Astrocyte (in vitro differentiated cells and primary cell): ENCODE data around the gene HIRIP3. TPM values are rescaled to one million over a fixed set of nuclear protein-coding genes. Genes with fewer than 3 reads are reported as not detected.

Experiments used
- DNase-seq: peaks from one replicate; pipeline ENCODE4 v3.0.0-alpha.2; 2010; ENCODE audit warnings: low read depth
- FAIRE-seq: peaks from 2 replicates; lab custom pipeline; 2011; peaks lifted over from hg19 to GRCh38; lab: Jason Lieb, UNC
- H2AFZ ChIP-seq: 2 replicates; pipeline ENCODE4 v1.6.0; 2012; ENCODE audit warnings: low read depth, low read length, inconsistent platforms
- H3K27ac ChIP-seq: 2 replicates; pipeline ENCODE4 v1.5.1; 2011; ENCODE audit warnings: low read depth, low read length, inconsistent platforms
- H3K27me3 ChIP-seq: 2 replicates; pipeline ENCODE4 v1.6.0; 2011; ENCODE audit warnings: low read length, inconsistent platforms; ENCODE audit not compliant: insufficient read depth
- H3K36me3 ChIP-seq: 2 replicates; pipeline ENCODE4 v1.5.1; 2011; ENCODE audit warnings: low read length, inconsistent platforms; ENCODE audit not compliant: insufficient read depth
- H3K4me1 ChIP-seq: 2 replicates; pipeline ENCODE4 v1.5.1; 2011; ENCODE audit warnings: low read length, inconsistent platforms; ENCODE audit not compliant: insufficient read depth
- H3K4me2 ChIP-seq: 2 replicates; pipeline ENCODE4 v1.6.0; 2012; ENCODE audit warnings: low read length, inconsistent platforms
- H3K4me3 ChIP-seq: 2 replicates; pipeline ENCODE4 v1.5.1; 2011; ENCODE audit warnings: low read depth, mild to moderate bottlenecking, low read length, inconsistent platforms; ENCODE audit not compliant: insufficient read depth
- H3K79me2 ChIP-seq: 2 replicates; pipeline ENCODE4 v1.6.0; 2012; ENCODE audit warnings: mild to moderate bottlenecking, low read length, inconsistent platforms; ENCODE audit not compliant: insufficient read depth
- H3K9ac ChIP-seq: 2 replicates; pipeline ENCODE4 v1.6.0; 2012; ENCODE audit warnings: mild to moderate bottlenecking, low read length, inconsistent platforms
- H3K9me3 ChIP-seq: 2 replicates; pipeline ENCODE4 v1.5.1; 2012; ENCODE audit warnings: low read depth, mild to moderate bottlenecking, low read length, inconsistent platforms; ENCODE audit not compliant: insufficient read depth
- H4K20me1 ChIP-seq: 2 replicates; pipeline ENCODE4 v1.6.0; 2012; ENCODE audit warnings: low read length, inconsistent platforms; ENCODE audit not compliant: insufficient read depth
- H3K27ac Mint-ChIP-seq: one replicate; pipeline ENCODE4 v1.8.0; 2021; ENCODE audit warnings: mild to moderate bottlenecking, mixed read lengths; ENCODE audit not compliant: unreplicated experiment
- H3K27me3 Mint-ChIP-seq: one replicate; pipeline ENCODE4 v1.8.0; 2021; ENCODE audit warnings: low read depth, mixed read lengths; ENCODE audit not compliant: unreplicated experiment
- H3K36me3 Mint-ChIP-seq: one replicate; pipeline ENCODE4 v1.8.0; 2021; ENCODE audit warnings: low read depth, mixed read lengths; ENCODE audit not compliant: unreplicated experiment
- H3K4me1 Mint-ChIP-seq: one replicate; pipeline ENCODE4 v1.8.0; 2021; ENCODE audit warnings: low read depth, mixed read lengths; ENCODE audit not compliant: unreplicated experiment
- H3K4me3 Mint-ChIP-seq: one replicate; pipeline ENCODE4 v1.8.0; 2021; ENCODE audit warnings: mild to moderate bottlenecking, moderate library complexity, mixed read lengths; ENCODE audit not compliant: unreplicated experiment
- H3K9me3 Mint-ChIP-seq: one replicate; pipeline ENCODE4 v1.8.0; 2021; ENCODE audit warnings: mild to moderate bottlenecking, mixed read lengths; ENCODE audit not compliant: unreplicated experiment
- EZH2 ChIP-seq: IDR thresholded peaks from 2 replicates; pipeline ENCODE4 v1.6.1; 2012; ENCODE audit warnings: mild to moderate bottlenecking, low read length, inconsistent platforms; ENCODE audit not compliant: insufficient read depth
- total RNA-seq: library from RNA; stranded (reverse); gene quantifications from 2 replicates; pipeline ENCODE4 v1.2.1, GENCODE V29; 2021
- TF ChIP-seq, protein P1 (sequence below): IDR thresholded peaks from 2 replicates; pipeline ENCODE4 v1.5.1; 2011; ENCODE audit warnings: low read depth, mild to moderate bottlenecking, inconsistent platforms, low read length, moderate library complexity; ENCODE audit not compliant: insufficient read depth

The HIRIP3 gene
- total RNA-seq, 1 donor from 2014 or later, result 4.3 TPM

DNA sequence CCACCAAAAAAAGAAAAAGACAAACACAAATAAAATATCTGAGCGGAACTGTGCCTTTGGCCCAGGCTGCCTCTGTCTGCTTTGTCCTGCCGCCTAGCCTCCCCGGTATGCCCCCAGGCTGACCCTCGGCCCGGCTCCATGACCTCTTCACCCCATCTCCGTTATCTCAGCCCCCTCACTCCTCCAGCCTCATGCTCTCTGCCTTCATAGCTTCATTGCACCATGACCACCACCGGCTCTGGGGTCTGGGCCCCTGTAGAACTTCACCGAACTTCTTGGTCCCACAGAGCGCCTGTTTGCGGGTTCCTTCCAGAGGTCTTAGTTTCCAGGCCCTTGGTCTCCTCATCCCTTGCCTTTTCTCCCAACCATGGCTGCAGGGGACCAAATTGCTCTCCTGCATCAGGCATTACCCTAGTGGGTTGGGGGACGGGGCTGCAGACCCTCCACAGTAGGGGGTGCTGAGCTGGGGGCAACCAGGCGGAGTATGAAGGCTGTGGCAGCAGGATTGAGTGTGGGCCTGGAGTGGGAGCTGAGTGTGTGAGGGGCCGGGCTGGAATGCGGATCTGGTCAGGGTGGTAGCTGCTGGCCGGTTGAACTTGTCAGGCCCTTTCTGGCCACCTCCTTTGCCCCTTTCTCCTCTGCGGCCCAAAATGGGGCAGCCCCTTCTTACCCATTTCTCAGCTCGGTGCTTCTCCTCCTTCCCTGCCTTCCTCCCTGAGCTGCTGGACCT is 6.9 kb downstream of the HIRIP3 start:
- H3K4me3 ChIP-seq, result no peak overlapping the region
- H4K20me1 ChIP-seq, result peaks cover 35% of the 10 kb centered on the region
- H3K4me3 Mint-ChIP-seq, result no peak overlapping the region
- no peaks in the 10 kb centered on the region for H3K27me3 Mint-ChIP-seq
- H3K4me2 ChIP-seq, result no peak overlapping the region
- H3K9me3 ChIP-seq, result no peaks in the 10 kb centered on the region
- peaks cover 41% of the 10 kb centered on the region for H3K36me3 ChIP-seq
- no peak overlapping the region for H2AFZ ChIP-seq
- DNase-seq, result no peak
- H3K79me2 ChIP-seq, result no peaks in the 10 kb centered on the region
- no peak overlapping the region for H3K27ac Mint-ChIP-seq
- H3K4me1 Mint-ChIP-seq, result no peaks in the 10 kb centered on the region
- no peaks in the 10 kb centered on the region for H3K27me3 ChIP-seq
- FAIRE-seq, result no peak
- TF ChIP-seq EZH2, result no peak
- TF ChIP-seq, protein P1, sequence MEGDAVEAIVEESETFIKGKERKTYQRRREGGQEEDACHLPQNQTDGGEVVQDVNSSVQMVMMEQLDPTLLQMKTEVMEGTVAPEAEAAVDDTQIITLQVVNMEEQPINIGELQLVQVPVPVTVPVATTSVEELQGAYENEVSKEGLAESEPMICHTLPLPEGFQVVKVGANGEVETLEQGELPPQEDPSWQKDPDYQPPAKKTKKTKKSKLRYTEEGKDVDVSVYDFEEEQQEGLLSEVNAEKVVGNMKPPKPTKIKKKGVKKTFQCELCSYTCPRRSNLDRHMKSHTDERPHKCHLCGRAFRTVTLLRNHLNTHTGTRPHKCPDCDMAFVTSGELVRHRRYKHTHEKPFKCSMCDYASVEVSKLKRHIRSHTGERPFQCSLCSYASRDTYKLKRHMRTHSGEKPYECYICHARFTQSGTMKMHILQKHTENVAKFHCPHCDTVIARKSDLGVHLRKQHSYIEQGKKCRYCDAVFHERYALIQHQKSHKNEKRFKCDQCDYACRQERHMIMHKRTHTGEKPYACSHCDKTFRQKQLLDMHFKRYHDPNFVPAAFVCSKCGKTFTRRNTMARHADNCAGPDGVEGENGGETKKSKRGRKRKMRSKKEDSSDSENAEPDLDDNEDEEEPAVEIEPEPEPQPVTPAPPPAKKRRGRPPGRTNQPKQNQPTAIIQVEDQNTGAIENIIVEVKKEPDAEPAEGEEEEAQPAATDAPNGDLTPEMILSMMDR, result no peak
- no peak overlapping the region for H3K27ac ChIP-seq
- no peak overlapping the region for H3K9ac ChIP-seq
- H3K4me1 ChIP-seq, result no peaks in the 10 kb centered on the region
- peaks cover 18% of the 10 kb centered on the region for H3K36me3 Mint-ChIP-seq
- H3K9me3 Mint-ChIP-seq, result no peaks in the 10 kb centered on the region

DNA sequence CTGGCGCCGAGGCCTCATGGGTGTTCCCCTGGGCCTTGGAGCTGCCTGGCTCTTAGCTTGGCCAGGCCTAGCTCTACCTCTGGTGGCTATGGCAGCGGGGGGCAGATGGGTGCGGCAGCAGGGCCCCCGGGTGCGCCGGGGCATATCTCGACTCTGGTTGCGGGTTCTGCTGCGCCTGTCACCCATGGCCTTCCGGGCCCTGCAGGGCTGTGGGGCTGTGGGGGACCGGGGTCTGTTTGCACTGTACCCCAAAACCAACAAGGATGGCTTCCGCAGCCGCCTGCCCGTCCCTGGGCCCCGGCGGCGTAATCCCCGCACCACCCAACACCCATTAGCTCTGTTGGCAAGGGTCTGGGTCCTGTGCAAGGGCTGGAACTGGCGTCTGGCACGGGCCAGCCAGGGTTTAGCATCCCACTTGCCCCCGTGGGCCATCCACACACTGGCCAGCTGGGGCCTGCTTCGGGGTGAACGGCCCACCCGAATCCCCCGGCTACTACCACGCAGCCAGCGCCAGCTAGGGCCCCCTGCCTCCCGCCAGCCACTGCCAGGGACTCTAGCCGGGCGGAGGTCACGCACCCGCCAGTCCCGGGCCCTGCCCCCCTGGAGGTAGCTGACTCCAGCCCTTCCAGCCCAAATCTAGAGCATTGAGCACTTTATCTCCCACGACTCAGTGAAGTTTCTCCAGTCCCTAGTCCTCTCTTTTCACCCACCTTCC is 7.9 kb downstream of the HIRIP3 start:
- H3K36me3 ChIP-seq, result peaks cover 46% of the 10 kb centered on the region
- peaks cover 14% of the 10 kb centered on the region for H3K36me3 Mint-ChIP-seq

More for the DNA sequence above, 7.9 kb downstream of the HIRIP3 start:
- Histone ChIP-seq H3K4me3 (no peak overlapping the region), H3K9ac (no peak overlapping the region), H4K20me1 (peaks cover 43% of the 10 kb centered on the region), H3K4me1 (no peaks in the 10 kb centered on the region), H3K79me2 (no peaks in the 10 kb centered on the region), H3K27ac (no peak overlapping the region), H3K27me3 (no peaks in the 10 kb centered on the region), H3K4me2 (no peak overlapping the region), H2AFZ (no peak overlapping the region), H3K9me3 (no peaks in the 10 kb centered on the region)
- Mint-ChIP-seq H3K4me3 (no peak overlapping the region), H3K27me3 (no peaks in the 10 kb centered on the region), H3K4me1 (no peaks in the 10 kb centered on the region), H3K9me3 (no peaks in the 10 kb centered on the region), H3K27ac (no peak overlapping the region)
- FAIRE-seq (no peak), DNase-seq (no peak)
- TF ChIP-seq, protein P1, result no peak
- no peak for TF ChIP-seq EZH2
